ENCODE results near the gene RYR3.

The RYR3 gene

GRCh38 chr15:33826201-33826600 lies 515.4 kb downstream of the RYR3 start:
- no peak for DNase-seq (ENCODE audit: low read depth in 2 of 2)

DNA sequence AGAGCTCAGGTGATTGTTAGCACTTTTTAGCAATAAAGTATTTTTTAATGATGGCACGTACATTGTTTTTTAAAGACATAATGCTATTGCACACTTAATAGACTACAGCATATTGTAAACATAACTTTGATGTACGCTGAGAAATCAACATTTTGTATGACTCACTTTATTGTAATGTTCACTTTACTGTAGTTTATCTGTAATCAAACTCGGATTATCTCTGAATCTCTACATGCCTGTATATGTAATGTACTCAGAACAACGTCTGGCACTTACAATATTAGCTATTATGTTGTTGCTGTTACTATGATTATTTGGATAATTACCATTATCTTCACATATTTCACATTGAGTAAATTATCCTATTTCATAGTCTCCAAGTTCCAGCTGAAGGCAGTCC lies 519.6 kb downstream of the RYR3 start:
- DNase-seq (ENCODE audit: low read depth in 2 of 2) = no peak

- no peak for DNase-seq (ENCODE audit: low read depth in 2 of 2)
These were observed 520.9 kb downstream of the RYR3 start for GRCh38 chr15:33831646-33832045.

DNA sequence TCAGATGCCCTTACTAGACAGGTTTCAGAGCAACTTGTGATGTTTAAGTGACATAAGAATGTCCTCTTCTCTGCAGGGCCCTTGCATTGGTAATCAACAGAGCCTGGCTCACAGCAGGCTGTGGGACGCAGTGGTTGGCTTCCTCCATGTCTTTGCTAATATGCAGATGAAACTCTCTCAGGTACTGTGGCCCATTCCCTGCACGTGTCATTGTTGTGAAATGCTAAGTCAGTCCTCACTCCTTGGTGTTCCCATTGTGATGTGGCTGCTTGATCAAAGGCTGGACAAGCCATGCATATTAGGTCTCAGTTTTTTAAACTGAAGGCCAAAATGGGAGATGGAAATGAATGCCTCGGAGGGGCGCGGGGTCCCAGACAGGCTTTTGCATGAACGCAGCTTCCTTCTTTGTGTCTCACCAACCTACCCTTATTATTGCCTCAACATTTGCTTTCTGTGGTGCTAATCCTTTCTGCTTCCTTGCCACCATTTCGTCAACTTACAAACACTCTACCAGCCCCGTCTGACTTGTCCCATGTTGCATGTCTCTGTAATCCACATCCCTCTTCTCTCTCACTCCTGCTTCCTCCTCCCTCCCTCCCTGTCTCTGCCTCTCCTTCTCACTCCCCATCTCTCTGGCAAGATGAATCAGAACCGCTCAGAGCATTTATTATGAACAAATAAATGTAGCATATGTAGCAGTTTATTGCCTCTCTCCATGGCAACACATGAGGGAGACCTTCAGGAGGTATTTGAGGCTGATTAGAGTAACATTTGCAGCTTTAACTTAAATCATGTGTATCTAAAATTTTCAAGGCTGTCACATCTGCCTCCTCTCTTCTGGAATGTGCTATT lies 524.4 kb downstream of the RYR3 start:
- no peak for DNase-seq (ENCODE audit: low read depth in 2 of 2)

GRCh38 chr15:33837294-33837693 lies 526.5 kb downstream of the RYR3 start:
- DNase-seq (ENCODE audit: low read depth in 2 of 2) = no peak

- DNase-seq (ENCODE audit: low read depth in 2 of 2) = no peak
These were observed 528.8 kb downstream of the RYR3 start for GRCh38 chr15:33839540-33839939.

GRCh38 chr15:33840615-33841014 lies 529.8 kb downstream of the RYR3 start:
- DNase-seq (ENCODE audit: low read depth in 2 of 2) = no peak

GRCh38 chr15:33844186-33844585 lies 533.4 kb downstream of the RYR3 start:
- DNase-seq (ENCODE audit: low read depth in 2 of 2) = no peak

DNA sequence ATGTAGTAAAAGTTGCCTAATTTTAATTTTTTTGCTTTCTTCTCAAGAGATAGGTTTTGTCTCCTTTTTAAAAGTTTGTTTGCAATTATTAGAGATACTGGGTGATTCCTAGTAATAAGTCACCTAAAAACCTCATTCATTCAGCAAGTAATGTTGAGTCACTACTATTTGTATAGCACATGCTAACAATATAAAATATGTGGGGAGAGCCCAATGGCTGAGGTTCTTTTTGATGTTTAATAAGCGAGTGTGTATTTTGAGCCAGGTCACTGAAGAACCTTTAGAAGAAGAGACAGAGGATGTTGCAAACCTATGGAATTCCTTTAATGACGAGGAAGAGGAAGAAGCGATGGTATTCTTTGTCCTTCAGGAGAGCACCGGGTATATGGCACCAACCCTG lies 533.8 kb downstream of the RYR3 start:
- DNase-seq (ENCODE audit: low read depth in 2 of 2) = no peak

DNA sequence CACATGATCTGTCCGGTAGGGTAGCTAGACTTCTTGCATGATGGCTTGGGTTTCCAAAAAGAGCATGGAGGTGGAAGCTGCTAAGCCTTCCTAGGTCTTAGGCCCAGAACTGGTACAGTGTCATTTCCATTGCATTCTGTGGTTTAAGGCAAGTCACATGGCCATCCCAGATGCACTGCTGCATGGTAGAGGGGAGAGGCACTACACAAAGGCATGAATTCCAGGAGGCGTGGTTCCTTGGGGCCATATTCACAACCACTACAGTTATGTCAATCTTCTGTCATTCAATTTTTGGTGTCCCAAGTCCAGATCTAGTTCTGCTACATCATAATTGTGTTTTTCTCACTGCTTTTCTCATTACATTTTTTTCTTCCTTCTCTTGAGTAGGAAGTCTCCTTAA lies 535.4 kb downstream of the RYR3 start:
- no peak for DNase-seq (ENCODE audit: low read depth in 2 of 2)

- DNase-seq (ENCODE audit: low read depth in 2 of 2) = no peak
These were observed 536.1 kb downstream of the RYR3 start for GRCh38 chr15:33846862-33847261.

GRCh38 chr15:33848011-33848410 lies 537.2 kb downstream of the RYR3 start:
- DNase-seq (ENCODE audit: low read depth in 2 of 2) = no peak

GRCh38 chr15:33851079-33851478 lies 540.3 kb downstream of the RYR3 start:
- DNase-seq (ENCODE audit: low read depth in 2 of 2) = no peak

- no peak for DNase-seq (ENCODE audit: low read depth in 2 of 2)
These were observed 541.3 kb downstream of the RYR3 start for GRCh38 chr15:33852094-33852493.

- DNase-seq (ENCODE audit: low read depth in 2 of 2) = no peak
These were observed 541.8 kb downstream of the RYR3 start for GRCh38 chr15:33852570-33852969.

- DNase-seq (ENCODE audit: low read depth in 2 of 2) = no peak
These were observed 547.0 kb downstream of the RYR3 start for GRCh38 chr15:33857726-33858125.

- DNase-seq (ENCODE audit: low read depth in 2 of 2) = no peak
These were observed 548.1 kb downstream of the RYR3 start for GRCh38 chr15:33858836-33859235.

- DNase-seq (ENCODE audit: low read depth in 2 of 2) = no peak
These were observed 549.3 kb downstream of the RYR3 start for GRCh38 chr15:33859992-33860545.

GRCh38 chr15:33860754-33861153 lies 550.0 kb downstream of the RYR3 start:
- no peak for DNase-seq (ENCODE audit: low read depth in 2 of 2)

- no peak for DNase-seq (ENCODE audit: low read depth in 2 of 2)
These were observed 553.8 kb downstream of the RYR3 start for GRCh38 chr15:33864360-33865075.

DNA sequence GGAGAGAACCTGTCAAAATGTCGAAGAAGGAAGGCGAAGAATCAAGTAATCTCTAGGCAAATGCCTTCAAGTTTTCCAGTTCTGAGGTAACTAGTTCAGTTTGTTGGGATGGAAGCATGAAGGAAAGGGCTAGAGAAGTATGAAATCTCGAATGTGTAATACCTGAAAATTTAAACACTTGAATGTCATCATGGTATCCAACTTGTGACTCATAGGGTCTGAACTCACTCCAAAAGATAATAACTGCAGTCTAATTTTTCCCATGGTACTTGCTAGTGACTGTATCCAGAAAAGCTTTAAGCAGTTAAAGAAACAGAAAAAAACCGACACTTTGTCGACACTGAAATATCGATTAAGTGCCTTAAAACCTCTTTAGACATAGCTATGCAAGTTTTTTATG lies 554.6 kb downstream of the RYR3 start:
- no peak for DNase-seq (ENCODE audit: low read depth in 2 of 2)

DNA sequence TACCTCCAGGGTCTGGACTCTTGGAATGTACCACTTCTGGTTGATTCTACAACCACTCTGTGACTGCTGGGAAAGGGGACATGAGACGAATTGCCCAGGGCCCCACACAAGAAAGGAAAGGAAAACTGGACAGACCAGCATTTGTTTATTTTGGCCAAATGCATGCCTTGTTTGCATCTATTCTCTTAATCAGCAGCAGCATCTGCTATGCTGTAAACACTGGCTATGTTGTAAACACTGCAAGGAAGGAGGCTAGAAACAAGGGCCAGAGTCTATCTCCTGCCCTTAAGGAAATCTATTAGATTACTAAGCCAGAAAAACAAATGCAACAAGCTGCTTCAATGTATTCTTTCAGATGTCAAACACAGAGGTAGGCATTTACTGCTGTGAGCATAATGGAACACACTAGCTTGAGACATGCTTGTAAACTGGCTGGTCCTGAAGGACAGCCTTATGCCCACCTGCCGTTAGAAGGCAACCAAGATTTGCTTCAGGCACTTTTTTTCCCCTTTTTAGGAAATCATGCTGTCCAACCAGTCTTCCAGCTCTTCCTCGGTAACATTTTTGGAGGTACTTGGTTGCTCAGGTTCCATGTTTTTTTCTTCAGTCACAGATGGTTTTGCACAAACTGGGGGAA lies 555.5 kb downstream of the RYR3 start:
- no peak for DNase-seq (ENCODE audit: low read depth in 2 of 2)
